ENCODE data around the gene FSTL5.

DNA sequence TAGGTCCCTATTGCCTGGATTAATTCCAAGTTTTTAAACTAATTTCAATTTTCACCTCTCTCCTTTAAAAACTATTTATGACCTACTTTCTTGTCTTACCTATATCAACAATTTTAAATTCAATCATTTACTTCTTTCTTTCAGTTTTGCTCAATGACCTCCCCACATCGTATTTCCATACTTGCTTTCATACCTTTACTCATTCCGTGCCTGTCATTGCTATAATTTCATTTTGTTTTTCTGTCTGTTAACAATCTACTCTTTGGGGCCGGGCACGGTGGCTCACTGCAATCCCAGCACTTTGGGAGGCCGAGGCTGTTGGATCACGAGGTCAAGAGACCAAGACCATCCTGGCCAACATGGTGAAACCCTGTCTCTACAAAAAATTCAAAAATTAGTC, 781.1 kb downstream of the FSTL5 start:
- TF ChIP-seq CTCF (IDR thresholded peaks at IDR 0.05) (no peak), POLR2A (IDR thresholded peaks at IDR 0.05) (no peak)
